Eye (tissue), 1 donor: ENCODE measurements around the gene SIGLEC9.
"Not testable (repeated sequence)": the region's sequence is repeated elsewhere in the genome, so short reads cannot be mapped to it uniquely, and the experiment has no call there.

Source experiments
- DNase-seq: peaks from one replicate; pipeline ENCODE4 v3.0.0-alpha.2; 2015

SIGLEC9 gene

DNA sequence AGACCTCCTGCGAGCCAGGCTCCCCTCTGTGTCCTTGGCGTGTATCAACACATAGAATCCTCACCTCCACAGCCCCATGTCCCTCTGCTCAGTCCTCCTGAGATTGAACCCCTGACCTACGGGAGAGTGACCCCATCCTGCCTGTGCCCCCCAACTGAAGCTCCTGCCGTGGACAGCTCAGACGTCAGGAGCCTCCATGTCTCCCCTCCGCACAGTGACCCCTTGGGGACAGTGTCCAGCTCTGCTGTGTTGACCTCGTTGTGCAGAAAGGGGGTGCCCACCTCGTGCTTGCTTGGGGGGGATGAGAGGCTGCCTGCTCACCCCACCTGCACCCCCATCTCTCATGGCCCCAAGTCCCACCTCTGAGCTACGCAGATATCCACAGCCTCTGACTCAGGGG lies 490 bp upstream of the SIGLEC9 start:
- no peak for DNase-seq

DNA sequence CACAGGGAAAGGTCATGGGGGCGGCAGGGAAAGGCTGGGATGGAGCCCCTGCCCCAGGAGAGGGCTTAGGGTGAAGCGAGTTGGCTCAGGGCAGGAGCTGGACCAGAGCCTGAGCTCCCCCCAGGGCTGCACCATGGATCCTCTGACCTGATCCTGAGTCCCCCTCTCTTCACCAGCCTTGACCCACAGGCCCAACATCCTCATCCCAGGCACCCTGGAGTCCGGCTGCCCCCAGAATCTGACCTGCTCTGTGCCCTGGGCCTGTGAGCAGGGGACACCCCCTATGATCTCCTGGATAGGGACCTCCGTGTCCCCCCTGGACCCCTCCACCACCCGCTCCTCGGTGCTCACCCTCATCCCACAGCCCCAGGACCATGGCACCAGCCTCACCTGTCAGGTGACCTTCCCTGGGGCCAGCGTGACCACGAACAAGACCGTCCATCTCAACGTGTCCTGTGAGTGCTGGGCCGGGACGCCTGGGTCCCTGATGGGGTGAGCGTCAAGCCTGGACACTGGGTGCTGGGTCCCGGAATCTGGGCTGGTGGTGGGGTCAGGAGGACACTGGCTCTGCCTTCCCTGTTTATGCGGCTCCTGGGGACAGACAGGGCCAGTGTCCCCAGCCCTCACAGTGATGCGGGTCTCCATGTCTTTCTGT lies 842 bp downstream of the SIGLEC9 start:
- no peak for DNase-seq

DNA sequence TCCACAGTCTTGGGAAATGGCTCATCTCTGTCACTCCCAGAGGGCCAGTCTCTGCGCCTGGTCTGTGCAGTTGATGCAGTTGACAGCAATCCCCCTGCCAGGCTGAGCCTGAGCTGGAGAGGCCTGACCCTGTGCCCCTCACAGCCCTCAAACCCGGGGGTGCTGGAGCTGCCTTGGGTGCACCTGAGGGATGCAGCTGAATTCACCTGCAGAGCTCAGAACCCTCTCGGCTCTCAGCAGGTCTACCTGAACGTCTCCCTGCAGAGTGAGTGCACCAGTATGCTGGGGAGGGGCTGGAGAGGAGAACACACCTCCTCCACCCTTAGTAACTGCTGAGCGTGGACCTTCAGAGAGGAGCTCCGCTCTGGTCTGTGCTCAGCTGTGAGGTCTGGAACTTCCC lies 2.3 kb downstream of the SIGLEC9 start:
- DNase-seq, result no peak

DNA sequence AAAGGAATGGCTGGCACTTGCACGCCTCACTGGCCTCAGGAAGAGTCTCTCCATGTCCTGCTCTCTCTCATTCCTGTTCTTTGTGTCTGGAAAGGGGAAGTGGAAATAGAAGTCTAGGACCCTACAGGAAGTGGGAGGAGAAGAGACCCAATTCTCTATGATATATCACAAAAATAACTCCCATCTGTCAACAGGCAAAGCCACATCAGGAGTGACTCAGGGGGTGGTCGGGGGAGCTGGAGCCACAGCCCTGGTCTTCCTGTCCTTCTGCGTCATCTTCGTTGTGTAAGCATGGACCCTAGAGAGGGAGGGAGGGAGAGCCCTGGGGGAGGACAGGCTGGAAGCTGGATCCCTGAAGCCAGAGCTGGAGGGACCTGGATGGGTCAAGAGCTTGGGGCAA lies 3.0 kb downstream of the SIGLEC9 start:
- no peak for DNase-seq

DNA sequence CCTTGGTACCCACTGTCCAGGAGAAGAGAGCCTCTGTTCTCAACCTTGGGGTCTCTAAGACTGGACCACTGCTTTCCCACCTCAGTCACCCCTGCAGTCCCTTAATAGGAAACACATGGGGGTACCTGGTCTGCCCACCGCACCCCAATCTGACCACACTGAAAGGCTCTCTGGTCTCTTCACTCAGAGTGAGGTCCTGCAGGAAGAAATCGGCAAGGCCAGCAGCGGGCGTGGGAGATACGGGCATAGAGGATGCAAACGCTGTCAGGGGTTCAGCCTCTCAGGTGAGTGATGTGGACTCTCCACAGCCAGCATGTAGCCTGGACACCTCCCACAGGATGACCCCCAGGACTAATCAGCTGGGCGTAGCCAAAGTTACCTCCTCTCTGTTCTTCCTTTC lies 3.5 kb downstream of the SIGLEC9 start:
- no peak for DNase-seq

- no peak for DNase-seq
These were observed 5.0 kb downstream of the SIGLEC9 start for GRCh38 chr19:51129716-51130115.

DNA sequence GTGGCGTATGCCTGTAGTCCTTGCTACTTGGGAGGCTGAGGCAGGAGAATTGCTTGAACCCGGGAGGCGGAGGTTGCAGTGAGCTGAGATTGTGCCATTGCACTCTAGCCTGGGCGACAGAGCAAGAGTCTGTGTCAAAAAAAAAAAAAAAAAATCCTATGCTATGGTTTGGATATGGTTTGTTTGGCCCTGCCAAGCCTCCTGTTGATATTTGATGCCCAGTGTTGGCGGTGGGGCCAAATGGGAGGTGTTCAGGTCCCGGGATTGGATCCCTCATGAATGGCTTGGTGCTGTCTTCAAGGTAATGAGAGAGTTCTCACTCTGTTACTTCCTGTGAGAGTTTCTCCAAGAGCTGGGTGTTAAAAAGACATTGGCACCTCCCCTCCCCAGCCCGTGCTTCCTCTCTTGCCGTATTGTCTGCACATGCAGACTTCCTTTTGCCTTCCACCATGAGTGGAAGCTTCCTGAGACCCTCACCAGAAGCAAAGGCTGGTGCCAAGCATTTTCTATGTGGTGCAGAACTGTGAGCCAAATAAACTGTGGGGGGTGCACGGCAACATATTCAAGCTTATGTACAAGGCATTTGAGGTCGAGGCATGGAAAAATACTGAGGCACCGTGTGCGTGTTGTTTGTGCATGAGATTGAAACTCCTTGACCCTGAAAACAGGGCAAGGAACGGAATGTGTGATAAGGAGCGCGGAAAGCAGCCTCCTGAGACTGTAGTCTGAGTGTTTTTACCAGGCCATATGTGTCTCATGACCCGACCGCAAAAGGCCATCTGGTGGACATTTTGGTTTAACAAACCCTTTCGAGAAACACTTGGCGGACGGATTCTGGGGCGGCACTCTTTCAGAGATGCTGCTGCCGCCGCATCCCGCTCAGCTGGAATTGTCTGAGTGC lies 7.3 kb downstream of the SIGLEC9 start:
- peak; percentile 84 for DNase-seq

GRCh38 chr19:51135004-51135403 lies 10.3 kb downstream of the SIGLEC9 start:
- no peak for DNase-seq

DNA sequence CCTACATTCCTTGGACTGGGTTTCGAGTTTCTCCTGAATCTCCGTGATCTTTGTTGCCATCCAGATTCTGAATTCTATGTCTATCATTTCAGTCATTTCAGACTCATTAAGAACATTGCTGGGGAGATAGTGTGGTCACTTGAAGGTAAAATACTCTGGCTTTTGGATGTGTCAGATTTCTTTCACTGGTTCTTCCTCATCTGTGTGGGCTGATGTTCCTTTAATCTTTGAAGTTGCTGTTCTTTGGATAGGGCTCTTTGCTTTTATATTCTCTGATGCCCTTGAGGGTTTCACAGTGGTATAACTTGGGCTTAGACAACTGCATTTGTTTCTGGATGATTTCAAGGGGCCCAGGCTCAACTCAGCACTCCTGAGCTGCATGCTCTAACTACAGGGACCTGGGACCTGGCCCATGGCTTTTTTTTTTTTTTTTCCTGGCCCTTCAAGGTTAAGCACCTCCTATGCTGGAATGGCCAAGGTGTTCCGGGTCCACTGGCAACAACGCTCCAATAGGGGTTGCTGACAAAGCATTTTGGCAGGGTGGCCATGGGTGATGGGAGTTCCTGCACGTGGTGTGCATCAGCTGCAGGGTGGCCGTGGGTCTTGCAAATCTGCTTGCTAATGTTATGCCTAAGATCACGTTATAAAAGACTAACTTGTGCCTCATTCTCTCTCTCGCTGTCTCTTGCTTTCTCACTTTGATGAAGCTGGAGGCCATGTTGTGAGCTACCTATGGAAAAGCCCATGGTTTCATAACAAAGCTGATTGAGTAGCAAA lies 11.5 kb downstream of the SIGLEC9 start:
- DNase-seq, result no peak

DNA sequence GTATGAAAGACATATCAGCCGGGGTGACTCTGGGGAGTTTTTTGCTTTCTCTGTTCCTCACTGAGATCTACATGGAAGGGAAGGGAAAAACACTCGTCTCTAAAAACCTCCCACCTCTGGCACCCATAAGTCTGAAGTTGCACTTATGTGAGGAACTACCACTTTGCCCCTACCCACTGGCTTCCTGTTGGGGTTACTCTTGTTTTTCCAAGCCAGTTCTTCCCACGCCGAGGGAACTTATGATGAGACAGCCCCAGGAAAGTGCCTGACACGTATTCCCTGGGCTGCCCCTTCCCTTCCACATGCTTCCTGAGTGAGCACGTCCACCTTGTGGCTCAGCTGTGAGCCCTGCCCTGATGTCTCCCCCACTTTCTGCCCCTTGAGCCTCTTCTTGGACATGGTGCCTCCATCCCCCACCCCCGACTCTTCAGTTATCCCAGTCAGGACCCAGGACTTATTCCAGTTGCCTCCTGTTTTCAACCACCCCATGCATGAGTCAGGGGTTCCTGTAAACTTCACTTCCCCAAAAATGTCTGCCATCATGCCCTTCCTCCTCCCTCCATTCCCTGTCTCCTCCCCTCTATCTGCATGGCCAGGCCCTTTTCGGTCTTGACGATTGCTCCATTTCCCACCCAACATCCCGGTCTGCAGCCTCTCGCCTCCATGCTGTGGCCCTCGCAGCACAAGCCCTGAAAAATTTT lies 12.3 kb downstream of the SIGLEC9 start:
- no peak for DNase-seq

DNA sequence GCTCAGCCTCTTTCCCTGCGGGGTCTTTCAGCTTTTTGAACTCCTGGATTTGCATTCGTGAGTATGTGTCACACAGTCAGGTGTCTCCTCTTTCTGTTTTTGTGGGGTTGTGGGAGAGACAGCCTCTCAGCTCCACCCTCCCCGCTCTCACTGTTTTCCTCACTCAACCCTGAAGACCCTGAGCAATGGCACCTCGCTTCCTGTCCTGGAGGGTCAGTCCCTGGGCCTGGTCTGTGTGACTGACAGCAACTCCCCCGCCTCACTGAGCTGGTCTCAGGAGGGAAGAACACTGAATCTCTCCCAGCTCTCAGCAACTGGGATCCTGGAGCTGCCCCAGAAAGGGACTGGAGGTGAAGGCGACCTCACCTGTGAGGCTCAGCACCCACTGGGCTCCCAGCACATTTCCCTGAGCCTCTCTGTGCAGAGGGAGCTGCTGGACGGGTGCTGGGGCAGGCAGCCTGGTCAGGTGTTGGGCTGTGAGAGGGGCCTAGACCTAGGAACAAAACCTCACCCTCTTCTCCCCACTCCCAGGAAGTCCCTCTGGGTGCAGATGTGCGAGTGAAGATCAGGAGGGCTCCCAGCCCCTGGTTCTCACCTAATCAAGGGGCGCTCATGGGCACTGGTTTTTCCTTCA lies 13.2 kb downstream of the SIGLEC9 start:
- no peak for DNase-seq

DNA sequence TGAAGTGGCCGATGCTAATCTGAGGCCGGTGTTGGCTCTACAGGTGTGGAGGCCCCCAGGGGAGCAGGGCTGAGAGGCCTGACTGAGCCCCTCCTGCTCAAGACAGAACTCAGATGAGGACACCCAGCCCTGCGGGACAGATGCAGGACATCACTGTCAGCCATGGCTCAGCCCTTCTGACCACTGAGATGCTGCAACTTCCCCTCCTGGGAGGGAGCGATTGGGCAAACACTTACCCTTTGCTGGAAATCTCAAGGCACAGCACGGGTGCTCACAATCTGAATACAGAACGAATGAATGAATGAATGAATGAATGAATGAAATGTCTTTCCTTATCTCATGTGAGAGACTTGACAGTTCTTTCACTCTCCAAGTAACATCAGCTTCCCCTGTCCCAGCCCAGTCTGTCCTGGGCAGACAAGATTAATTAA lies 13.9 kb downstream of the SIGLEC9 start:
- no peak for DNase-seq

GRCh38 chr19:51139299-51140014 lies 14.8 kb downstream of the SIGLEC9 start:
- no peak for DNase-seq

- DNase-seq, result no peak
These were observed 15.7 kb downstream of the SIGLEC9 start for GRCh38 chr19:51140441-51140840.

DNA sequence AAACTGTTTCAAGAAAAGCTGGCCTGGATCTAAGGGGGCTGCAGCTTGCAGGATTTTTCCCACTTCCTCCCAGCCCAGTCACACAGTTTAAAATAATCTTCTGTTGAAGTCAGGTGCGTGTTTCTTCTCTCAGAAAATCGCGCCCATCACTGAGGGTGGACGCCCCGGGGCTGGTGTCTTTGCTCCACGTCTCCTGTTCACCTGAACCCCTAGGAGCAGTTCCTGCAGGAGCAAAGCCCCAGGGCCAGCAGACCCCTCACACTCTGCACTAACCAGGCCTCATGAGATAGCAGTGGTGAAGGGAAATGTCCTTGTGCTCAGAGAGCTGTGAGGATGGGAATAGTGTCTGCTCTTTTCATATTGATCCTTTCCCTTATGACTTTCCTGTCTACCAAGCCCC lies 16.5 kb downstream of the SIGLEC9 start:
- no peak for DNase-seq

GRCh38 chr19:51142119-51142518 lies 17.4 kb downstream of the SIGLEC9 start, which contains the start of gene SIGLEC7:
SIGLEC7 (plus strand) TSS chr19:51142301; CDS start chr19:51142370, 69 bp downstream.
- no peak for DNase-seq

GRCh38 chr19:51142809-51143475 lies 18.2 kb downstream of the SIGLEC9 start:
- DNase-seq, result not testable (repeated sequence)

DNA sequence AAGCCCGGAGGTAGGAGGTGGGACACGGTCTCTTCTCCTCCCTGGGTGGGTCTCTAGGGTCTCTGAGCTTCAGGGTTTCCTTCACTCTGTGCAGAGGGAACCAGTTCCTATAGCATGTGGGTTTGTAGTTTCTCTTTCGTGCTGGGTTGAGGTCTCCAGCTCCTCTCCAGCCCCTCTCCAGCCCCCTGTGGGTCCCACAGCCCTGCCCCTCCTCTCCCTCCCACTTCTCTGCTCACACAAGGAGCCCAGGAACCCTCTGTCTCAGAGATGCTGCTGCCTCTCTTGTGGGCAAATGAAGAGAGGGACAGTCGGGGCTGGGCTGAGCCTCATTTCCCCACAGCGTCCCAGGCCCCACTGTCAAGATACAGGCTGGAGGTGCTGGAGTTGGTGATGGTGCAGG lies 18.8 kb downstream of the SIGLEC9 start:
- DNase-seq, result no peak

GRCh38 chr19:51144482-51145045 lies 19.9 kb downstream of the SIGLEC9 start:
- no peak for DNase-seq

GRCh38 chr19:51145916-51146493 lies 21.3 kb downstream of the SIGLEC9 start:
- DNase-seq, result no peak
